Caki2 (cell line): Measurements from ENCODE around the gene CDK5. TPM values are rescaled to one million over a fixed set of nuclear protein-coding genes. Genes with fewer than 3 reads are reported as not detected.

Experiments
- DNase-seq: peaks from one replicate; pipeline ENCODE4 v3.0.0-alpha.2; 2015; ENCODE audit warnings: low read depth
- in situ Hi-C: cut with HindIII; loops from 2 replicates; pipeline ENCODE4 v1.10.0; 2016; ENCODE audit warnings: low sequenced_read_pairs, low pct_unique_long_range_greater_than_20kb, mixed read lengths
- total RNA-seq: library from RNA; depleted of rRNA; stranded (reverse); fragments of >200 nt; shearing (Covaris generic); gene quantifications from 2 replicates; pipeline ENCODE4 v1.2.3, GENCODE V29; 2014; ENCODE audit warnings: low replicate concordance; rRNA removed

Gene CDK5
- total RNA-seq, result 30.1 and 37.2 TPM in 2 replicates

- no peak for DNase-seq
Measured at GRCh38 chr7:151057506-151057988, at the start of gene CDK5. TSS of gene CDK5 (minus strand) at chr7:151057897. CDS start at chr7:151057848, 49 bp downstream.

GRCh38 chr7:151104411-151105235 is 46.9 kb upstream of the CDK5 start:
- no peak for DNase-seq
- in situ Hi-C loops, result no loop called here

More at GRCh38 chr7:151057506-151057988, at the start of gene CDK5:
- in situ Hi-C loops, result no loop called here

- in situ Hi-C loops, result no loop called here
- DNase-seq, result no peak
Measured at GRCh38 chr7:151103973-151104372, 46.3 kb upstream of the CDK5 start.

GRCh38 chr7:151102991-151103390 is 45.3 kb upstream of the CDK5 start:
- DNase-seq, result no peak

GRCh38 chr7:151101621-151102396 is 44.1 kb upstream of the CDK5 start:
- in situ Hi-C loops, result no loop called here

More at GRCh38 chr7:151102991-151103390, 45.3 kb upstream of the CDK5 start:
- in situ Hi-C loops, result no loop called here

GRCh38 chr7:151100921-151101320 is 43.2 kb upstream of the CDK5 start:
- in situ Hi-C loops, result no loop called here
- no peak for DNase-seq

More at GRCh38 chr7:151101621-151102396, 44.1 kb upstream of the CDK5 start:
- DNase-seq, result no peak

- no peak for DNase-seq
- in situ Hi-C loops, result no loop called here
Measured at GRCh38 chr7:151099486-151100211, 42.0 kb upstream of the CDK5 start.

GRCh38 chr7:151095828-151096475 is 38.3 kb upstream of the CDK5 start:
- in situ Hi-C loops, result no loop called here
- no peak for DNase-seq

- in situ Hi-C loops, result no loop called here
Measured at GRCh38 chr7:151095123-151095797, 37.6 kb upstream of the CDK5 start.

GRCh38 chr7:151094675-151095074 is 37.0 kb upstream of the CDK5 start:
- DNase-seq, result no peak
- in situ Hi-C loops, result no loop called here

More at GRCh38 chr7:151095123-151095797, 37.6 kb upstream of the CDK5 start:
- DNase-seq, result no peak

GRCh38 chr7:151093748-151094147 is 36.1 kb upstream of the CDK5 start:
- no peak for DNase-seq
- in situ Hi-C loops, result no loop called here

GRCh38 chr7:151091988-151092387 is 34.3 kb upstream of the CDK5 start:
- in situ Hi-C loops, result no loop called here
- no peak for DNase-seq

- DNase-seq, result no peak
- in situ Hi-C loops, result no loop called here
Measured at GRCh38 chr7:151091431-151091830, 33.7 kb upstream of the CDK5 start.

GRCh38 chr7:151091003-151091402 is 33.3 kb upstream of the CDK5 start:
- in situ Hi-C loops, result no loop called here
- DNase-seq, result no peak

GRCh38 chr7:151089893-151090730 is 32.4 kb upstream of the CDK5 start:
- in situ Hi-C loops, result no loop called here
- DNase-seq, result no peak

- in situ Hi-C loops, result no loop called here
Measured at GRCh38 chr7:151088856-151089699, 31.4 kb upstream of the CDK5 start.

More at GRCh38 chr7:151088856-151089699, 31.4 kb upstream of the CDK5 start:
- no peak for DNase-seq
